ENCODE data around the gene DST.

DST gene

GRCh38 chr6:56531839-56532595 is 110.7 kb downstream of the DST start:
- in situ Hi-C loops (cut with HindIII; ENCODE audit: low sequenced_read_pairs): no loop called here
- DNase-seq (ENCODE audit: low read depth, low spot score): no peak
- TF ChIP-seq CTCF (IDR thresholded peaks at IDR 0.05; ENCODE audit: low read depth, low read length): no peak
- H3K4me3 ChIP-seq (ENCODE audit: low read depth, low read length): no peak overlapping the region

GRCh38 chr6:56529594-56530191 is 113.0 kb downstream of the DST start:
- in situ Hi-C loops (cut with HindIII; ENCODE audit: low sequenced_read_pairs): no loop called here
- TF ChIP-seq CTCF (IDR thresholded peaks at IDR 0.05; ENCODE audit: low read depth, low read length): no peak
- no peak for DNase-seq (ENCODE audit: low read depth, low spot score)
- no peak overlapping the region for H3K4me3 ChIP-seq (ENCODE audit: low read depth, low read length)

GRCh38 chr6:56528412-56528841 is 114.3 kb downstream of the DST start:
- DNase-seq (ENCODE audit: low read depth, low spot score): peak; percentile 96
- H3K4me3 ChIP-seq (ENCODE audit: low read depth, low read length): no peak overlapping the region
- in situ Hi-C loops (cut with HindIII; ENCODE audit: low sequenced_read_pairs): no loop called here
- TF ChIP-seq CTCF (IDR thresholded peaks at IDR 0.05; ENCODE audit: low read depth, low read length): no peak

- no peak overlapping the region for H3K4me3 ChIP-seq (ENCODE audit: low read depth, low read length)
- DNase-seq (ENCODE audit: low read depth, low spot score): no peak
- in situ Hi-C loops (cut with HindIII; ENCODE audit: low sequenced_read_pairs): no loop called here
- no peak for TF ChIP-seq CTCF (IDR thresholded peaks at IDR 0.05; ENCODE audit: low read depth, low read length)
These were observed 114.8 kb downstream of the DST start for GRCh38 chr6:56527934-56528333.

GRCh38 chr6:56526860-56527544 is 115.7 kb downstream of the DST start:
- no peak for DNase-seq (ENCODE audit: low read depth, low spot score)
- in situ Hi-C loops (cut with HindIII; ENCODE audit: low sequenced_read_pairs): no loop called here
- no peak overlapping the region for H3K4me3 ChIP-seq (ENCODE audit: low read depth, low read length)
- TF ChIP-seq CTCF (IDR thresholded peaks at IDR 0.05; ENCODE audit: low read depth, low read length): no peak

GRCh38 chr6:56525974-56526789 is 116.5 kb downstream of the DST start:
- DNase-seq (ENCODE audit: low read depth, low spot score): no peak
- H3K4me3 ChIP-seq (ENCODE audit: low read depth, low read length): no peak overlapping the region
- in situ Hi-C loops (cut with HindIII; ENCODE audit: low sequenced_read_pairs): no loop called here
- no peak for TF ChIP-seq CTCF (IDR thresholded peaks at IDR 0.05; ENCODE audit: low read depth, low read length)
